Ascending aorta (tissue), 2 donors: ENCODE results near the gene TOX2. TPM values are rescaled to one million over a fixed set of nuclear protein-coding genes. Genes with fewer than 3 reads are reported as not detected.
A peak's percentile ranks its signal among the peaks of the same experiment; 100 is the strongest.

Experiments
- DNase-seq, 2 donors: peaks; one replicate each; pipeline ENCODE4 v3.0.0-alpha.2; 2019; ENCODE audit warnings: low spot score in 2 of 2
- H3K27ac ChIP-seq, 2 donors: fragments of 200-600 bp; sonication (generic); one replicate each; pipeline ENCODE4 v1.5.1; 2016 to 2017; ENCODE audit warnings: mild to moderate bottlenecking in 1 of 2
- H3K27me3 ChIP-seq: fragments of 200-600 bp; sonication (generic); one replicate; pipeline ENCODE4 v1.5.1; 2017
- H3K36me3 ChIP-seq, 2 donors: fragments of 200-600 bp; sonication (generic); one replicate each; pipeline ENCODE4 v1.5.1; 2016
- H3K4me1 ChIP-seq, 2 donors: fragments of 200-600 bp; sonication (generic); one replicate each; pipeline ENCODE4 v1.5.1; 2016 to 2017; ENCODE audit warnings: mild to moderate bottlenecking in 1 of 2
- H3K4me3 ChIP-seq, 2 donors: fragments of 200-600 bp; sonication (generic); one replicate each; pipeline ENCODE4 v1.5.1; 2016 to 2017; ENCODE audit warnings: mild to moderate bottlenecking in 1 of 2
- H3K9me3 ChIP-seq, 2 donors: fragments of 200-600 bp; sonication (generic); one replicate each; pipeline ENCODE4 v1.5.1; 2016
- intact Hi-C: fragments of 100-400 bp; cut with DNase I; formaldehyde crosslinking; loops from one replicate; pipeline ENCODE4 v1.15.1; 2023
- total RNA-seq: library from RNA; depleted of rRNA; stranded (reverse); fragments of >200 nt; gene quantifications from one replicate; pipeline ENCODE4 v1.1.0, GENCODE V29; 2016
- TF ChIP-seq, protein P1 (sequence below), 3 experiments: fragments of 200-600 bp in 2 of 3; fragments of 450-650 bp in 1 of 3; sonication (generic) in 2 of 3; IDR thresholded peaks; one replicate each; pipeline ENCODE4 v1.5.1; 2016 to 2019; ENCODE audit warnings: antibody characterized with exemption in 3 of 3, mild to moderate bottlenecking in 1 of 3, moderate library complexity in 1 of 3

Gene TOX2
- total RNA-seq, 1 donor from 2014 or later, result 47.0 TPM

DNA sequence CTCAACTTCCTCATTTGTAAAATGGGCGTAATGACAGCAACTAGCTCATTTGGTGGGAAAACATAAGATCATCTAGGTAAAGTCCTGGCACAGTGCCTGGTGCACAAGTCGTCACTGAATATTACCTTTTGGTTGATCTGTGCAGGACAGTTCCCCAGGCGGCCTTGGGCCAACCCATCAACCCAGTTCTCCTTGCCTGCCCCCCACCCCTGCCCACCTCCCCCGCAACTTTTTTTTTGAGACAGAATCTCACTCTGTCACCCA lies 173.1 kb downstream of the TOX2 start:
- Histone ChIP-seq H3K36me3 (no peaks in the 10 kb centered on the region), H3K27ac (no peak overlapping the region), H3K4me1 (no peaks in the 10 kb centered on the region), H3K4me3 (no peak overlapping the region), H3K27me3 (no peaks in the 10 kb centered on the region), H3K9me3 (no peaks in the 10 kb centered on the region)
- TF ChIP-seq, protein P1, sequence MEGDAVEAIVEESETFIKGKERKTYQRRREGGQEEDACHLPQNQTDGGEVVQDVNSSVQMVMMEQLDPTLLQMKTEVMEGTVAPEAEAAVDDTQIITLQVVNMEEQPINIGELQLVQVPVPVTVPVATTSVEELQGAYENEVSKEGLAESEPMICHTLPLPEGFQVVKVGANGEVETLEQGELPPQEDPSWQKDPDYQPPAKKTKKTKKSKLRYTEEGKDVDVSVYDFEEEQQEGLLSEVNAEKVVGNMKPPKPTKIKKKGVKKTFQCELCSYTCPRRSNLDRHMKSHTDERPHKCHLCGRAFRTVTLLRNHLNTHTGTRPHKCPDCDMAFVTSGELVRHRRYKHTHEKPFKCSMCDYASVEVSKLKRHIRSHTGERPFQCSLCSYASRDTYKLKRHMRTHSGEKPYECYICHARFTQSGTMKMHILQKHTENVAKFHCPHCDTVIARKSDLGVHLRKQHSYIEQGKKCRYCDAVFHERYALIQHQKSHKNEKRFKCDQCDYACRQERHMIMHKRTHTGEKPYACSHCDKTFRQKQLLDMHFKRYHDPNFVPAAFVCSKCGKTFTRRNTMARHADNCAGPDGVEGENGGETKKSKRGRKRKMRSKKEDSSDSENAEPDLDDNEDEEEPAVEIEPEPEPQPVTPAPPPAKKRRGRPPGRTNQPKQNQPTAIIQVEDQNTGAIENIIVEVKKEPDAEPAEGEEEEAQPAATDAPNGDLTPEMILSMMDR (IDR thresholded peaks at IDR 0.05), result no peak
- intact Hi-C loops, result no loop called here
- DNase-seq, result peak in 1 of 2 donors; percentile 24

DNA sequence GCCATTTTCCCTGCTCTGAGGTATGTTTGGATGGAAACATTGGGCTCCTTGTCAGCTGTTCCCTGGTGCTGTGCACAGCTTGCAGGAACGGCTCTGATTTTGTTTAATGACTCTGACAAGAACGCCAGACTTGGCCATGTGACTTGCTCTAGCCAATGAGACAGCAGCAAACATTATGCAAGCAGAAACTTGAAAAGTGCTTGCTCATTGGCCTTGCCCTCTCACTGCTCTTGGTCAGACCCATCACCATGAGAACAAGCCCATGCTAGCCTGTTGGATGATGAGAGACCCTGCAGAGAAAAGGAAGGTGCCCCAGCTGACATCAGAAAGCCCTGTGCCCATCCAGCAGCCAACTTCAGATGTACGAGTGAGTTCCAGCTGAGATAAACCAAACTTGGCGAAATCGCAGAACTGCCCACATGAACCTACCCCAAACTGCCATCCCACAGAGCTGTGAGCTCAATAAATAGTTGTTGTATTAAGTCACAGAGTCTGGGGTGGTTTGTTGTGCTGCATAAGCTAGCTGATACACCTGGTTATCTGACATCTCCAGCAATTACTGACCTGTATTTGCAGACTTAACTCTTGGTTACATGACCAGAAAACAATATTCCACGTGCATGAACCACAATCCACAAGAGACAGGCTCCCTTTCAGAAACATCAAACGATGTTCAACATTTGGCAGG lies 175.5 kb downstream of the TOX2 start:
- Histone ChIP-seq H3K27me3 (no peaks in the 10 kb centered on the region), H3K4me3 (no peak overlapping the region), H3K4me1 (no peaks in the 10 kb centered on the region), H3K36me3 (no peaks in the 10 kb centered on the region), H3K9me3 (no peaks in the 10 kb centered on the region), H3K27ac (no peak overlapping the region)
- intact Hi-C loops, result no loop called here
- peak in 1 of 2 donors; percentile 41 for DNase-seq
- TF ChIP-seq, protein P1 (IDR thresholded peaks at IDR 0.05), result no peak

DNA sequence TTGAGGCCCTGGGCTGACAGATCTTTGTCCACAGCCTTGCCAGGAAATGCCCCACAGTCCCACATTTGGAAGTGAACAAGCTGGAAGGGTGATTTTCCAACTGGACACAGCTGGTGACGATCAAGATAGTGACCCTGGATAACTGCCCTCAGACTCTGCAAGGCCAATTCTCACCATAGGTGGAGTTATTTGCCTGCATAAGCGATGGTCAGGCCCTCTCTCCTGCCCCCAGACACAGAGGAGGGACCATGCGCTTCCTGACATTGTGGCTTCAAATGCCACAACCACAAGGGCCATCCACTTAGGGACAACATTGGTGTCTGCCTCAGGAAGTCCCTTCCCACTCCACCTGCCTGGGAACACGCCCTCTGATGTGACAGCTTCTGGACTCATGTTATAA lies 176.4 kb downstream of the TOX2 start:
- H3K4me1 ChIP-seq, result no peaks in the 10 kb centered on the region
- H3K27me3 ChIP-seq, result no peaks in the 10 kb centered on the region
- intact Hi-C loops, result no loop called here
- H3K4me3 ChIP-seq, result no peak overlapping the region
- peak in 1 of 2 donors; percentile 27 for DNase-seq
- H3K36me3 ChIP-seq, result no peaks in the 10 kb centered on the region
- no peak overlapping the region for H3K27ac ChIP-seq
- no peaks in the 10 kb centered on the region for H3K9me3 ChIP-seq
- TF ChIP-seq, protein P1 (IDR thresholded peaks at IDR 0.05), result no peak

DNA sequence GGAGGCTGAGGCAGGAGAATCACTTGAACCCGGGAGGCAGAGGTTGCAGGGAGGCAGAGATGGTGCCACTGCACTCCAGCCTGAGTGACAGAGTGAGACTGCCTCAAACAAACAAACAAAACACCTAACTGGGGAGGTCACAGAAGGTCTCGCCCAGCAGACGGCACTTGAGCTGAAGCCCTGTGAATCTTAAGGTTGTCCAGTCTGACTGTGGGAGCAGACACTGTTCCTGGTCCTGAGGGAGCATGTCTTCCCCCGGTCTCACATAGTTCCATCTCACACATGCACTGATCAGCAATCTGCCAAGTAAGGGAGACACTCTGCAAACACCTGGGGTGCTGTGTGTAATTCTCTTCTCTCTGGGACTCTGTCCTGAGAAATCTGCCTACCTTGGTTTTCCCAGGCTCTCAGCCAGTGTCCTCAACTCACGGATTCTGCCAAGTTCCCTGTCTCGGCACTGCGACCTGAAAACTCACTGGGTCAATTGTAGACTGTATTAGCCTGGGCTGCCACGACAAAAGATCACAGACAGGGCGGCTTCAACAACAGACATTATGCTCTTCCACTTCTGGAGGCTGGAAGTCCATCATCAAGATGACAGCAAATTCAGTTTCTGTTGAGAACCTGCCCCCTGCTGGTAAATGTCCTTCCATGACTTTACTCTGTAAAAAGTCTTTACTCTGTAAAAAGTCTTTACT lies 178.0 kb downstream of the TOX2 start:
- Histone ChIP-seq H3K27ac (no peak overlapping the region), H3K36me3 (no peaks in the 10 kb centered on the region), H3K27me3 (no peaks in the 10 kb centered on the region), H3K4me1 (no peaks in the 10 kb centered on the region), H3K9me3 (no peaks in the 10 kb centered on the region), H3K4me3 (no peak overlapping the region)
- peak in 1 of 2 donors; percentile 44 for DNase-seq
- TF ChIP-seq, protein P1 (IDR thresholded peaks at IDR 0.05), result peak; percentile 8 to 36 (median 10)
- intact Hi-C loops, result no loop called here

DNA sequence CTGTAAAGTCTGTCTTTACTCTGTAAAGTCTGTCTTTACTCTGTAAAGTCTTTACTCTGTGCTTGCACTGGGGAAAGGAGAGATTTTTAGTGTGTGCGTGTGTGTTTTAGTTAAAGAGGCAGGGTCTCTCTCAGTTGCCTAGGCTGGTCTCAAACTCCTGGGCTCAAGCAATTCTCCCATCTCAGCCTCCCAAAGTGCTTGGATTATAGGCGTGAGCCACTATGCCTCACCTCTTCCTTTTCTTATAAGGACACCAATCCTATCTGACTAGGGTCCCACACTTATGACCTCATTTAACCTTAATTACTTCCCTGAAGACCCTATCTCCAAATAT lies 178.6 kb downstream of the TOX2 start:
- Histone ChIP-seq H3K27ac (no peak overlapping the region), H3K4me1 (no peaks in the 10 kb centered on the region), H3K9me3 (no peaks in the 10 kb centered on the region), H3K4me3 (no peak overlapping the region), H3K27me3 (no peaks in the 10 kb centered on the region), H3K36me3 (no peaks in the 10 kb centered on the region)
- intact Hi-C loops, result no loop called here
- TF ChIP-seq, protein P1 (IDR thresholded peaks at IDR 0.05), result no peak
- DNase-seq, result no peak
